SU-DHL-6 (cell line): ENCODE data around the gene ZSWIM3.

Experiments used
- CTCF ChIP-seq: fragments of 200-600 bp; sonication (generic); IDR thresholded peaks from one replicate; pipeline ENCODE4 v1.5.1; 2017; ENCODE audit warnings: antibody characterized with exemption, mild to moderate bottlenecking, low read length, moderate library complexity; ENCODE audit not compliant: insufficient read depth, poor library complexity, severe bottlenecking
- EZH2phosphoT487 ChIP-seq: fragments of 200-600 bp; sonication (generic), shearing (Covaris generic); conservative IDR thresholded peaks from 2 replicates; pipeline ENCODE4 v1.6.1; 2018; ENCODE audit warnings: mild to moderate bottlenecking, antibody characterized with exemption, low read length, moderate library complexity, mixed read lengths

- no peak for TF ChIP-seq CTCF
- no peak for TF ChIP-seq EZH2phosphoT487
Measured at GRCh38 chr20:45897692-45898091, 40.3 kb downstream of the ZSWIM3 start.
